Spleen (tissue), 7 donors: ENCODE results near the gene CXCR4.

Source experiments
- CTCF ChIP-seq, 11 experiments: fragments of 200-600 bp in 7 of 11; fragments of 450-650 bp in 4 of 11; sonication (generic) in 4 of 11; IDR thresholded peaks in 8 of 11; conservative IDR thresholded peaks in 3 of 11; 1 replicate in 7 of 11; 2 replicates in 4 of 11; pipeline versions ENCODE4 v1.4.0 to v1.8.0; 2016 to 2021; ENCODE audit warnings: antibody characterized with exemption in 11 of 11, inconsistent platforms in 4 of 11, mild to moderate bottlenecking in 1 of 11
- POLR2A ChIP-seq, 3 donors: fragments of 450-650 bp; IDR thresholded peaks; one replicate each; pipeline ENCODE4 v1.5.1; 2017; ENCODE audit warnings: antibody characterized with exemption in 3 of 3, mild to moderate bottlenecking in 1 of 3
- POLR2AphosphoS5 ChIP-seq, 3 donors: sonication (generic); formaldehyde crosslinking; IDR thresholded peaks; one replicate each; pipeline ENCODE4 v1.5.1; 2017; ENCODE audit warnings: antibody characterized with exemption in 3 of 3
- donor health status: DM: no; HTN: no; CAD: no; lungs with moderate emphysema.
- donor health status: DM: no; HTN: no; CAD: no.
- donor health status: DM: no; HTN: no; CAD: no.

- TF ChIP-seq POLR2AphosphoS5 (IDR thresholded peaks at IDR 0.05) (no peak), CTCF (IDR thresholded peaks at IDR 0.05 in 8 of 11, conservative IDR thresholded peaks at IDR 0.05 in 3 of 11) (no peak), POLR2A (IDR thresholded peaks at IDR 0.05) (no peak)
Observed at GRCh38 chr2:136164280-136164776, 46.4 kb upstream of the CXCR4 start.
